ENCODE results near the gene C3.
"Not testable (repeated sequence)": the region's sequence is repeated elsewhere in the genome, so short reads cannot be mapped to it uniquely, and the experiment has no call there.

C3 gene

DNA sequence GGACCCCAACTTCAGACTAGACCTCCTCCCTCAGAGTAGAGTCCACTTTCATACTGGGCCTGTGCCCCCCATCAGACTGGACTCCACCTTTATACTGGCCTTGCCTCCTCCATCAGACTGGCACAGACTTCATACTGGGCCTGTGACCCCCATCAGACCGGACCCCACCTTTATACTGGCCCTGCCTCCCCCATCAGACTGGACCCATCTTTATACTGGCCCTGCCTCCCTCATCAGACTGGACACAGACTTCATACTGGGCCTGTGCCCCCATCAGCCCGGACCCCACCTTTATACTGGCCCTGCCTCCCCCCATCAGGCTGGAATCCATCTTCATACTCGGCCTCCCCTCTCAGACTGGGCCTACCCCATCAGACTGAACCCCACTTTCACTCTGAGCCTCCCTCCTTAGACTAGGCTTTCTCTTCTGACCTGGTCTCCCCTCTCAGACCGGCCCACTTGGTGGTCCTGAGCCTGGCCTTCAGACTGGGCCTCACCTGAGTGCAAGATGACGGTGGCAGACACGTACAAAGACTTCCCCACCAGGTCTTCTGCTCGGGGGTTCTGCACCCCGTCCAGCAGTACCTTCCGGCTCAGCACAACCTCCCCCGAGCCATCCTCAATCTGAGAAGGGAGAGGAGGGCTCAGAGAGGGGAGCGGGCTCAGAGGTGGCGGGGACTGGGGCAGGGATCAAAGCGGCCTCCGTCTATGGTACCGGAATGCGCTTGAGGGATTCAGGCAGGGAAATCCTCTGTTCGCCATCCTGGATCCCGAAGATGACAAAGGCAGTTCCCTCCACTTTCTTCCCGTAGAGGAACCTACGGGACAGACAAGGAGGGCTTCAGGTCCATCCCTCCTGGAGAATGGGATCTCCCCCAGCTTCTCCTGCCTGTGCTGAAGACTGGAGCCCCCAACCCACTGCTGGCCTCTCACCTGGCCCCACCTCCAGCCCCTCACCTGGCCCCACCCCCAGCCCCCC is 7.5 kb downstream of the C3 start:
- no peak for DNase-seq (ENCODE audit: low read depth)

- no peak for DNase-seq (ENCODE audit: low read depth)
Observed at GRCh38 chr19:6712231-6712630, 8.2 kb downstream of the C3 start.

- DNase-seq (ENCODE audit: low read depth) = no peak
Observed at GRCh38 chr19:6711605-6712004, 8.8 kb downstream of the C3 start.

DNA sequence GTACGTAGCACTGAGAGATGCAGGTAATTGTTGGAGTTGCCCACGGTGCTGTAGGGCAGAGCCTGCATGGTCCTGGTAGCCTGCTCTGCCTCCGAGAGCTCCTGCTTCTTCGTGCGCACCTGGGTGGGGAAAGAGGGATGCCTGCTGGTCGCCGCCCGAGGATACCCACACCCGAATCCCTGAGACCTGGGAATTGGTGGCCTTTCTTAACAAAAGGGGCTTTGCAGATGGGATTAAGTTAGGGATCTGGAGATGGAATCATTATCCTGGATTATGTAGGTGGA is 9.4 kb downstream of the C3 start:
- no peak for DNase-seq (ENCODE audit: low read depth)

GRCh38 chr19:6710273-6711077 is 10.0 kb downstream of the C3 start:
- DNase-seq (ENCODE audit: low read depth) = no peak

DNA sequence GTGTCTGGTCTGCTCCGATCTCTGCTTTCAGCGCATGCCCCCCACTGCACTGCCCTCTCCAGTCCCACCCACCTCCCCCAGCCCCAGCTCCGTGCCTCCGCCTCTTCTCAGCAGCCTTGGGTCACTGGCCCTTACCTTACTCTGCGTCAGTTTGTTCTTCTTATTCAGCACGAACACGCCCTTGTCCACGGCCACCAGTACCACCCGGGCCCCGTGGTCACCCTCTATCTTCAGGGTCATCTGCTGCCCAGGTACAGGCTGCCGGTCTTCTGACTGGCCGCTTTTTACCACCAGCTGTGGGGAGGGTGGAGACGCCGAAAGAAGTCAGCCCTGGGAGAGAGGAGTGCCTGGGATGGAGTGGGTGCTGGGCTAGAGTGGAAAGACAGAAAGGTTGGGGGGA is 10.9 kb downstream of the C3 start:
- no peak for DNase-seq (ENCODE audit: low read depth)

DNA sequence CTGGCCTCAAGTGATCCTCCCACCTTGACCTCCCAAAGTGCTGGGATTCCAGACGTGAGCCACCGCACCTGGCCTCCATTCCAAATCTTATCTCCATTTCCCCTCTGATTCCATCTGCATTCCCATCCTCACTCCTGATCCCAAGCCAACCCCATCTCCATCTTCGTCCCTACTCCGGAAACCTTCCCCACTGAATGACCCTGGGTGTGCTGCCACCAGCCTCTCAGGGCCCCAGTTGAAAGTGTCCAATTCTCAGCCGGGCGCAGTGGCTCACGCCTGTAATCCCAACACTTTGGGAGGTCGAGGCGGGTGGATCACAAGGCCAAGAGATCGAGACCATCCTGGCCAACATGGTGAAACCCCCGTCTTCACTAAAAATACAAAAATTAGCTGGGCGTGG is 11.5 kb downstream of the C3 start:
- DNase-seq (ENCODE audit: low read depth) = not testable (repeated sequence)

DNA sequence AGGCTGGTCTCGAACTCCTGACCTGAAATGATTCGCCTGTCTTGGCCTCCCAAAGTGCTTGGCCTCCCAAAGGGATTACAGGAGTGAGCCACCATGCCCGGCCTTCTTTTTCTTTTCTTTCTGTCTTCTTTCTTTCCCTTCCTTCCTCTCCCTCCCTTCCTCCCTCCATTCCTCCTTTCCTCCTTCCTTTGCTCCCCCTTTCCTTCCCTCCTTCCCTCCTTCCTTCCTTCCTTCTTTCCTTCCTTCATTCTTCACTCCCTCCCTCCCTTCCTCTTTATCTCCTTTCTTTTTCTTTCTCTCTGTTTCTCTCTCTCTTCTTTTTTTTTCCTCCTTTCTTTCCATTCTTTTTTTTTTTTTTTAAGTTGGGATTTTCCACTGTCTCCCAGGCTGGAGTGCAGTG is 12.1 kb downstream of the C3 start:
- no peak for DNase-seq (ENCODE audit: low read depth)

DNA sequence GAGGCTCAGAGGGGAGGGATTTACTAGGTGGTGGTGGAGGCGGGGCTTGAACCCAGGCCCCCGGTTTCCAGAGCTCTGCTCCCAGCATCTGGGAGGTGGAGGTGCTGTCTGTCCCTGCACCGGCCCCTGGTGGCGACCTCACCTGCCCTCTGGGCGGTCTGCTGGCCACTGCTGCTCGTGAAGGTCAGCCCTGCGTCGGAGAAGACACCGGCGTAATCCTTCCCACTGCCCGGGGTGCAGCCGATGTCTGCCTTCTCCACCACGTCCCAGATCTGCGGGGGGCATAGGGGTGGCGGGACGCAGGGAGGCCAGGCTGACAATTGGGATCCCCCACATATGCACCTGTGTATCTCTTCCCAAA is 12.8 kb downstream of the C3 start:
- no peak for DNase-seq (ENCODE audit: low read depth)

GRCh38 chr19:6707011-6707657 is 13.3 kb downstream of the C3 start:
- DNase-seq (ENCODE audit: low read depth) = no peak

GRCh38 chr19:6706633-6706958 is 13.9 kb downstream of the C3 start:
- DNase-seq (ENCODE audit: low read depth) = no peak

DNA sequence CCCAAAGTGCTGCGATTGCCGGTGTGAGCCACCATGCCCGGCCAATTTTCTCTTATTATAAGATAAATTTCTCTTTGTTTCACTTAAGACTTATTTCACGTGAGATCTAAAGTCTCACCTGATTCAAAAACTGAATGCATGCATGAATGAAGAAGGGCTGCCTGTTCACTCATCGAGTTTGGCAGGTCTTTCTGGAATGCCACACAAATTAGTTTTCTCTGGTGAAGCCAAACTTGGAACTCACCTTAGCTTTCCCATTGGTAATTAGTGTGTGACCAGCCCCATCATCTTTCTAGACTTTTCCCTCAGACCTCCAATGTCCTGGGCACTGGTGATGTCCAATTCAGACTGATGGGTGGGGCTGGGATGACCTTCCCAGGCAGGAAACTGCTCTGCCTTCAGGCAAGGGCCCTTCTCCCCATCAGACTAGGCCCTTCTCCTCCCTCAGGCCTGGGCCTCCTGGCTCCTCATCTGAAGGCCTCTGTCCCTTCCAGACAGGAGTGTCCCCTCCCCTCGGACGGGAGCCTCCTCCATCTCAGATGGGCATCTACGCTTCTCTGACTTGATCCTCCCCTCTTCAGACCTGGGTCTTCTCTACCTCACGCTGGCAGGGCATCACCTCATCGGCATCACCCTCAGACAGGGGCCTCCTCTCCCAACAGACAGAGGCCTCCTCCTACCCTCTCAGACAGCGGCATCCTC is 14.4 kb downstream of the C3 start:
- DNase-seq (ENCODE audit: low read depth) = no peak

GRCh38 chr19:6700586-6701316 is 19.7 kb downstream of the C3 start:
- DNase-seq (ENCODE audit: low read depth) = no peak

DNA sequence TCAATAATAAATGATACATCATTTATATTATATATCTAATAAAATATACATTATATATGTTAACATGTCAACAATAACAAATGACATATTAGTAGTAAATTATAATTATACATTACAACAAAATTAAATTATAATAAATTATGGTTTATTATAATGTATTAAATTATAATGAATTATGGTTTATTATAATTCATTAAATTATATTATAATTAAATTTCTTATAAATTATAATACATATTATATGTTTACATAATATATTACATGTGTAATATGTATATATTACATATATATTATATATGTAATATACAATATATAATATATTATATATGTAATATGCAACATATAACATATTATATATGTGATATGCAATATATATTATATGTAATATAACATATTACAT is 20.5 kb downstream of the C3 start:
- DNase-seq (ENCODE audit: low read depth) = no peak

DNA sequence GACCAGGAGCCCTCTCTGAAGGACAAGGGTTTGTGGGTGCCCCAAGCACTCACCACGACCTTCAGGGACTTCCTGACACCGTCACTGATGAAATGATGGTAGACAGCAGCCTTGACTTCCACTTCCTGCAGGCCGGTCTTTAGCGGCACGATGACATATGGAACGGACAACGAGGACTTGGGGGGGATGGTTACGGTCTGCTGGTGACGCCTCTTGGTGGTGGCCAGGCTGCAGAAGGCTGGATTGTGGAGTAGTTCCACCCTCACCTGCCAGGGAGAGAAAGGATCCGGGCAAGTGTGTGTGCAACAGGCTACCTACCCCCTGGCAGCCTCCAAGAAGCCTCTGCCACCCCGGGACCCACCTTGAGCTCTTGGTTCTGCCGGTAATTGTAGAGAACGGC is 23.2 kb downstream of the C3 start:
- no peak for DNase-seq (ENCODE audit: low read depth)

DNA sequence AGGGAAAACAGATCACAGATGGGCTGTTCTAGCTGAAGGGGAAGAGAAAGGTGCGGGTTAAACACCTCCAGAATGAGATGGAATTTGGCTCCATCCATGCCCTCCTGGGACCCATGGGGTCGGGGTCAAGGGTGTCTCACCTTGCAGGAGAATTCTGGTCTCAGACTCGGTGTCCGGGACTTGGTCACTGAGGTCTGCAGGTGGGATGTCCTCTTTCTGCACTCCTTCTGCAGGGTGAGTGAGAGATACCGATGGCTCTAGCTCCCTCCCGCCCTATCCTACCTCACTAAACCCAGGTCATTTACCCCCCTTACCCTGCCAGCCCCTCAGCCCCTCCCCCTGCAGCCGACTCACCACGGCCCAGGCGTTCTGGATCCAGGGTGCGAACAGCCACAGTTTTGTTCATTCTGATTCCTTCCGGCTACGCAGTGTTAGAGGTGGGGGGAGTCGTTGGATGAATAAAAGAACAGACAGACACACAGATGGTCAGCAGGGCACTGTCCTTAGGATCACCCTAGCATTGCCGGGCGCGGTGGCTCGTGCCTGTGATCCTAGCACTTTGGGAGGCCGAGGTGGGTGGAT is 24.1 kb downstream of the C3 start:
- no peak for DNase-seq (ENCODE audit: low read depth)

GRCh38 chr19:6694147-6694815 is 26.2 kb downstream of the C3 start:
- no peak for DNase-seq (ENCODE audit: low read depth)

GRCh38 chr19:6693681-6694080 is 26.8 kb downstream of the C3 start:
- DNase-seq (ENCODE audit: low read depth) = no peak

DNA sequence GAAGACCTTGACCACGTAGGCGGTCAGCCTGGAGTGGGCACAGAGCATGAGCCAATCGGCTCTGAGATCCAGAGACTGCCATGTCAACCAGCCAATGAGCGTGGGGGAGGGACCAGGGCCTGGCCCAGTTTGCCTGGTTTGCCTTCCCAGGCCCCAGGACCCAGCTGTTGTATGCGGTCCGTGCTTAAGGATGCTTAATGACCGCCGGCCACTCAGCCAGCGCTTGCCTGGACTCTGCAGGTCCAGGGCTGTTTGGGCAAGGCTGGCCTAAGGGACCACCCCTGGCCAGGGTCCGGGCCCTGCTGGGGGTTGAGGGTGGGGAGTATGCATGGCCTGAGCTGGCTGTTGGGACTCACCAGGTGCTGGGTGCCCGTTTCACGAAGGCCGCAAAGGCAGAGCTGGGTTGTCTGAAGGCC is 27.4 kb downstream of the C3 start:
- DNase-seq (ENCODE audit: low read depth) = no peak

DNA sequence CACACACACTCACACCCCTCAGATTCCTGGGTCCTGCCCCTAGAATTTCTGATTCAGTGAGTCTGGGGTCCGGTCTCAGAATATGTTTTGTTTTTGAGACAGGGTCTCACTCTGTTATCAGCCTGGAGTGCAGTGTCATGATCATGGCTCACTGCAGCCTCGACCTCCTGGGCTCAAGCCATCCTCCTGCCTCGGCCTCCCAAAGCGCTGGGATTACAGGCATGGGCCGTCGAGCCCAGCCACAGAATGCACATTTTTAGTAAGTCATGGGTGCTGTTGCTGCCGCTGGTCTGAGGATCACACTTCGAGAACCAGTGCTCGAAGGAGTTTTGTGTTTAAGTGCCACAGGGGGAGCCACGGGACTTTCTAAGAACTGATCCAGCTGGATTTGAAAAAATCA is 28.4 kb downstream of the C3 start:
- DNase-seq (ENCODE audit: low read depth) = no peak

DNA sequence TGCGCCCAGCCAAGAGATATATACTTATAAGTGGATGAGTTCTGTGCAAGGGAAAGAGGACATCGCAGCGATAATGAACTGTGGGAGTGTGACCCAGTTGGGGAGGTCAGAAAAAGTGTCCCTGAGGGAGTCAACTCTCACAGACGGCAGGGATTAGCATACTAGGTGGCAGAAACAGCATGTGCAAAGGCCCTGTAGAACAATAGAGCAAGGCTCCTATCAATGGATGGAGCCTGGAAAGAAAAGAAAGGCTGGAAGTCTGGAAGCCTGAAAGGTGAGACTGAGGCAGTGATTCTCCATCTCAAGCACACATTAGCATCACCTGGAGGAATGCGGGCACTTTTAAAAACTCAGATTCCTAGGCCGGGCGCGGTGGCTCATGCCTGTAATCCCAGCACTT is 29.1 kb downstream of the C3 start:
- DNase-seq (ENCODE audit: low read depth) = no peak
